Astrocyte (in vitro differentiated cells and primary cell): ENCODE measurements around the gene ADAD1.

Experiments
- EZH2 ChIP-seq: IDR thresholded peaks from 2 replicates; pipeline ENCODE4 v1.6.1; 2012; ENCODE audit warnings: mild to moderate bottlenecking, low read length, inconsistent platforms; ENCODE audit not compliant: insufficient read depth
- TF ChIP-seq, protein P1 (sequence below): IDR thresholded peaks from 2 replicates; pipeline ENCODE4 v1.5.1; 2011; ENCODE audit warnings: low read depth, mild to moderate bottlenecking, inconsistent platforms, low read length, moderate library complexity; ENCODE audit not compliant: insufficient read depth

GRCh38 chr4:122331195-122331594, 47.6 kb upstream of the ADAD1 start:
- TF ChIP-seq, protein P1, sequence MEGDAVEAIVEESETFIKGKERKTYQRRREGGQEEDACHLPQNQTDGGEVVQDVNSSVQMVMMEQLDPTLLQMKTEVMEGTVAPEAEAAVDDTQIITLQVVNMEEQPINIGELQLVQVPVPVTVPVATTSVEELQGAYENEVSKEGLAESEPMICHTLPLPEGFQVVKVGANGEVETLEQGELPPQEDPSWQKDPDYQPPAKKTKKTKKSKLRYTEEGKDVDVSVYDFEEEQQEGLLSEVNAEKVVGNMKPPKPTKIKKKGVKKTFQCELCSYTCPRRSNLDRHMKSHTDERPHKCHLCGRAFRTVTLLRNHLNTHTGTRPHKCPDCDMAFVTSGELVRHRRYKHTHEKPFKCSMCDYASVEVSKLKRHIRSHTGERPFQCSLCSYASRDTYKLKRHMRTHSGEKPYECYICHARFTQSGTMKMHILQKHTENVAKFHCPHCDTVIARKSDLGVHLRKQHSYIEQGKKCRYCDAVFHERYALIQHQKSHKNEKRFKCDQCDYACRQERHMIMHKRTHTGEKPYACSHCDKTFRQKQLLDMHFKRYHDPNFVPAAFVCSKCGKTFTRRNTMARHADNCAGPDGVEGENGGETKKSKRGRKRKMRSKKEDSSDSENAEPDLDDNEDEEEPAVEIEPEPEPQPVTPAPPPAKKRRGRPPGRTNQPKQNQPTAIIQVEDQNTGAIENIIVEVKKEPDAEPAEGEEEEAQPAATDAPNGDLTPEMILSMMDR: no peak
- TF ChIP-seq EZH2: no peak
